ENCODE data around the gene MAS1.

Gene MAS1

GRCh38 chr6:159939591-159940016 is 48.8 kb downstream of the MAS1 start:
- TF ChIP-seq CTCF (IDR thresholded peaks at IDR 0.05; ENCODE audit: extremely low read depth, missing control alignments), result no peak

More at GRCh38 chr6:159939591-159940016, 48.8 kb downstream of the MAS1 start:
- no peak for DNase-seq (ENCODE audit: low spot score)

All from GM20000 (cell line).